Liver (tissue), 9 donors: ENCODE data around the gene NHS. TPM values are rescaled to one million over a fixed set of nuclear protein-coding genes. Genes with fewer than 3 reads are reported as not detected.
A peak's percentile ranks its signal among the peaks of the same experiment; 100 is the strongest.

ENCODE experiments used
- DNase-seq: peaks from one replicate; pipeline ENCODE4 v3.0.0-alpha.2; 2017; ENCODE audit warnings: low spot score
- H3K27ac ChIP-seq, 2 donors: one replicate each; pipeline ENCODE4 v1.7.0; 2013; ENCODE audit warnings: inconsistent platforms in 2 of 2, low read length in 2 of 2, control low read depth in 1 of 2, low read depth in 1 of 2, mild to moderate bottlenecking in 1 of 2
- H3K27me3 ChIP-seq, 4 donors: one replicate each; pipeline versions ENCODE4 v1.6.1 to v1.7.0; 2013; ENCODE audit warnings: low read length in 3 of 4, inconsistent platforms in 1 of 4, mild to moderate bottlenecking in 1 of 4, moderate library complexity in 1 of 4; ENCODE audit not compliant: control insufficient read depth in 4 of 4, insufficient read depth in 4 of 4
- H3K36me3 ChIP-seq, 4 donors: one replicate each; pipeline versions ENCODE4 v1.6.1 to v1.7.0; 2013; ENCODE audit warnings: low read length in 3 of 4, mild to moderate bottlenecking in 3 of 4, low read depth in 1 of 4, moderate library complexity in 1 of 4; ENCODE audit not compliant: control insufficient read depth in 4 of 4, insufficient read depth in 3 of 4
- H3K4me1 ChIP-seq, 4 donors: one replicate each; pipeline versions ENCODE4 v1.6.1 to v1.7.0; 2013; ENCODE audit warnings: low read length in 3 of 4, mild to moderate bottlenecking in 3 of 4, moderate library complexity in 1 of 4; ENCODE audit not compliant: control insufficient read depth in 4 of 4, insufficient read depth in 4 of 4
- H3K4me3 ChIP-seq, 3 donors: one replicate each; pipeline versions ENCODE4 v1.6.1 to v1.7.0; 2013; ENCODE audit warnings: low read length in 3 of 3, control low read depth in 1 of 3, low read depth in 1 of 3, mild to moderate bottlenecking in 1 of 3
- H3K9ac ChIP-seq, 2 donors: one replicate each; pipeline ENCODE4 v1.7.0; 2013; ENCODE audit warnings: low read length in 2 of 2, mild to moderate bottlenecking in 2 of 2, moderate library complexity in 2 of 2, control low read depth in 1 of 2, low read depth in 1 of 2
- H3K9me3 ChIP-seq, 4 donors: one replicate each; pipeline versions ENCODE4 v1.6.1 to v1.7.0; 2013; ENCODE audit warnings: low read length in 3 of 4; ENCODE audit not compliant: control insufficient read depth in 4 of 4
- EGR1 ChIP-seq, 2 donors: IDR thresholded peaks; 2 replicates each; pipeline ENCODE4 v1.6.1; 2016 to 2018; ENCODE audit warnings: antibody characterized with exemption in 2 of 2, low read depth in 2 of 2
- FOXA1 ChIP-seq: IDR thresholded peaks from 2 replicates; pipeline ENCODE4 v1.6.1; 2016; ENCODE audit warnings: antibody characterized with exemption
- FOXA2 ChIP-seq: IDR thresholded peaks from 2 replicates; pipeline ENCODE4 v1.6.1; 2016; ENCODE audit warnings: antibody characterized with exemption
- GABPA ChIP-seq, 2 donors: IDR thresholded peaks in 1 of 2; conservative IDR thresholded peaks in 1 of 2; 2 replicates each; pipeline ENCODE4 v1.6.1; 2016; ENCODE audit warnings: antibody characterized with exemption in 2 of 2, mild to moderate bottlenecking in 1 of 2, moderate library complexity in 1 of 2
- HNF4A ChIP-seq, 2 donors: conservative IDR thresholded peaks; 2 replicates each; pipeline ENCODE4 v1.6.1; 2016; ENCODE audit warnings: antibody characterized with exemption in 2 of 2, mild to moderate bottlenecking in 2 of 2
- HNF4G ChIP-seq: IDR thresholded peaks from 2 replicates; pipeline ENCODE4 v1.6.1; 2016; ENCODE audit warnings: antibody characterized with exemption
- JUND ChIP-seq, 2 donors: IDR thresholded peaks; 2 replicates each; pipeline ENCODE4 v1.6.1; 2016; ENCODE audit warnings: antibody characterized with exemption in 2 of 2
- NR2F2 ChIP-seq: IDR thresholded peaks from 2 replicates; pipeline ENCODE4 v1.6.1; 2016; ENCODE audit warnings: antibody characterized with exemption
- RAD21 ChIP-seq, 2 donors: IDR thresholded peaks; 2 replicates each; pipeline ENCODE4 v1.6.1; 2016; ENCODE audit warnings: antibody characterized with exemption in 2 of 2, mild to moderate bottlenecking in 2 of 2
- RXRA ChIP-seq, 2 donors: IDR thresholded peaks; 2 replicates each; pipeline ENCODE4 v1.6.1; 2017 to 2018; ENCODE audit warnings: antibody characterized with exemption in 2 of 2, mild to moderate bottlenecking in 1 of 2
- SP1 ChIP-seq: IDR thresholded peaks from 2 replicates; pipeline ENCODE4 v1.6.1; 2018; ENCODE audit warnings: antibody characterized with exemption, mild to moderate bottlenecking
- TAF1 ChIP-seq: conservative IDR thresholded peaks from 2 replicates; pipeline ENCODE4 v1.6.1; 2016; ENCODE audit warnings: antibody characterized with exemption, mild to moderate bottlenecking
- YY1 ChIP-seq: IDR thresholded peaks from 2 replicates; pipeline ENCODE4 v1.6.1; 2016; ENCODE audit warnings: antibody characterized with exemption, mild to moderate bottlenecking
- WGBS: extraction: QIAGEN DNeasy Blood & Tissue Kit; methylation state at CpG from one replicate; pipeline ENCODE4 v1.1.7; 2013; 5-methylcytosine and 5-hydroxymethylcytosine counted together
- polyA plus RNA-seq, 2 donors: library from polyadenylated mRNA; stranded (reverse) in 1 of 2; unstranded in 1 of 2; fragments of 200-250 nt in 1 of 2; fragments of >200 nt in 1 of 2; fragmentation: Nextera tagmentation in 1 of 2; extraction: Ambion mirVana in 1 of 2; gene quantifications; one replicate each; pipeline versions ENCODE4 v1.2.1 to v1.2.3, GENCODE V29; 2013 to 2015
- total RNA-seq, 2 donors: library from RNA; depleted of rRNA; stranded (reverse); fragments of >200 nt; gene quantifications; one replicate each; pipeline ENCODE4 v1.2.3, GENCODE V29; 2014
- TF ChIP-seq, protein P1 (sequence below): IDR thresholded peaks from 2 replicates; pipeline ENCODE4 v1.6.1; 2016; ENCODE audit warnings: antibody characterized with exemption
- TF ChIP-seq, protein P2 (sequence below): IDR thresholded peaks from 2 replicates; pipeline ENCODE4 v1.6.1; 2016; ENCODE audit warnings: antibody characterized with exemption, mild to moderate bottlenecking
- TF ChIP-seq, protein P3 (sequence below): fragments of 150-350 bp; IDR thresholded peaks from 2 replicates; pipeline ENCODE4 v1.5.1; 2017; ENCODE audit warnings: improper control_type of control experiment, low read depth, low read length; ENCODE audit not compliant: missing input control
- TF ChIP-seq, protein P4 (sequence below): IDR thresholded peaks from 2 replicates; pipeline ENCODE4 v1.6.1; 2016; ENCODE audit warnings: antibody characterized with exemption
- TF ChIP-seq, protein P5 (sequence below): IDR thresholded peaks from 2 replicates; pipeline ENCODE4 v1.6.1; 2016; ENCODE audit warnings: antibody characterized with exemption
- donor health status: healthy.
- donor health status: healthy.
- donor health status: healthy.
- donor health status: healthy.
- donor health status: healthy.

Gene NHS
- total and polyA plus RNA-seq, 4 donors = 0.03 to 0.17 (median 0.10) TPM

DNA sequence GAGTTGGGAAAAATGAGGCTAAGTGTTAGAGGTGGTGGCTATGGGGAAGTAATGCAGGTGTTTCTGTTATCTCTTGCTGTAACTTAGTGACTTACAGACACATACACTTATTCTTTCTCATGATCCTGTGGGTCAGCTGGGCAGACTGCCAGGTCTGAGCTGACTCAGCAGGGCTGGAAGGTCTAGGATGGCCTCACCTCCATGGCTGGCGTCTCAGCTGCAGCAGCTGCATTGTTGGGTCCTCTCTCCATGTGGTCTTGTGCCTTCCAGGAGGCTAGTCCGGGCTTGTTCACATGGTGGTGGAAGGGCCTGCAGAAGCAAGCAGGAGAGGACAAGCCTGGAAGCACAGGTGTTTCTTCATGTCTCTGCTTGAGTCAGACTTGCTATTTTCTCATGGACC, 172.7 kb downstream of the NHS start:
- TF ChIP-seq RXRA (IDR thresholded peaks at IDR 0.05) (no peak), NR2F2 (no peak)
- Histone ChIP-seq H3K4me1 (peaks cover 0 to 3% (median 0%) of the 10 kb centered on the region in 4 donors), H3K9me3 (no peaks in the 10 kb centered on the region), H3K9ac (no peak overlapping the region), H3K4me3 (no peak overlapping the region), H3K27me3 (no peaks in the 10 kb centered on the region), H3K36me3 (no peaks in the 10 kb centered on the region), H3K27ac (no peak overlapping the region)
- DNase-seq = peak; percentile 32
- WGBS = 55% methylated on average over 2 of the region's 2 CpGs

DNA sequence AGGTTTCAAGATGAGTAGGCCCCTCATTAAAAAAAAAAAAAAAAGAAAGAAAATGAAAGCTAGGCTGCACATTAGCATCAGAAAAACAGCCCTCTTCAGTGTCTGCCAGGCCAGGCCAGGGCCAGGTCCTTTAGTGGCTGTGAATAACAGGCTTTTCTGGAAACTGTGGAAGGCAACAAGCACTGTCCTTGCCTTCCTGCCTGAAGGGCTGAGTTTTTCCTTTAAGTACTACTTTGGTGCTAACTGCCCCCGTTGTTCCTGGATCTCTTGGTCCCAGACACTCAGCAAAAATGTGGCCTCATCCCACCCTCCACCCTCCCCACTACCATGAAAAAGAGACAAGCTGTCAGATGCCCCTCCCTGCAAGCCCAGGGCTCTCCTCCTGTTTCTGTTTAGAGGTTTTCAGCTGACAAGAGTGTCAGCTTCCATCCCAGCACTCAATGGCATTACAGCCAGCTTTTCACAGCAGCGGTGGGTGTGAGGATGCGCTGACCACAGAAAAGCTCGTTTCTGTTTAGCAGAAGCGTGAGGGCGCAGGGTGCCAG, 174.2 kb downstream of the NHS start:
- H3K4me1 ChIP-seq = peaks cover 0 to 3% (median 0%) of the 10 kb centered on the region in 4 donors
- H3K27ac ChIP-seq = no peak overlapping the region
- WGBS = 72% methylated on average over 6 of the region's 6 CpGs
- no peak for TF ChIP-seq FOXA2
- TF ChIP-seq, protein P1, sequence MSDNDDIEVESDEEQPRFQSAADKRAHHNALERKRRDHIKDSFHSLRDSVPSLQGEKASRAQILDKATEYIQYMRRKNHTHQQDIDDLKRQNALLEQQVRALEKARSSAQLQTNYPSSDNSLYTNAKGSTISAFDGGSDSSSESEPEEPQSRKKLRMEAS = no peak
- no peak for TF ChIP-seq JUND (IDR thresholded peaks at IDR 0.05)
- TF ChIP-seq, protein P2, sequence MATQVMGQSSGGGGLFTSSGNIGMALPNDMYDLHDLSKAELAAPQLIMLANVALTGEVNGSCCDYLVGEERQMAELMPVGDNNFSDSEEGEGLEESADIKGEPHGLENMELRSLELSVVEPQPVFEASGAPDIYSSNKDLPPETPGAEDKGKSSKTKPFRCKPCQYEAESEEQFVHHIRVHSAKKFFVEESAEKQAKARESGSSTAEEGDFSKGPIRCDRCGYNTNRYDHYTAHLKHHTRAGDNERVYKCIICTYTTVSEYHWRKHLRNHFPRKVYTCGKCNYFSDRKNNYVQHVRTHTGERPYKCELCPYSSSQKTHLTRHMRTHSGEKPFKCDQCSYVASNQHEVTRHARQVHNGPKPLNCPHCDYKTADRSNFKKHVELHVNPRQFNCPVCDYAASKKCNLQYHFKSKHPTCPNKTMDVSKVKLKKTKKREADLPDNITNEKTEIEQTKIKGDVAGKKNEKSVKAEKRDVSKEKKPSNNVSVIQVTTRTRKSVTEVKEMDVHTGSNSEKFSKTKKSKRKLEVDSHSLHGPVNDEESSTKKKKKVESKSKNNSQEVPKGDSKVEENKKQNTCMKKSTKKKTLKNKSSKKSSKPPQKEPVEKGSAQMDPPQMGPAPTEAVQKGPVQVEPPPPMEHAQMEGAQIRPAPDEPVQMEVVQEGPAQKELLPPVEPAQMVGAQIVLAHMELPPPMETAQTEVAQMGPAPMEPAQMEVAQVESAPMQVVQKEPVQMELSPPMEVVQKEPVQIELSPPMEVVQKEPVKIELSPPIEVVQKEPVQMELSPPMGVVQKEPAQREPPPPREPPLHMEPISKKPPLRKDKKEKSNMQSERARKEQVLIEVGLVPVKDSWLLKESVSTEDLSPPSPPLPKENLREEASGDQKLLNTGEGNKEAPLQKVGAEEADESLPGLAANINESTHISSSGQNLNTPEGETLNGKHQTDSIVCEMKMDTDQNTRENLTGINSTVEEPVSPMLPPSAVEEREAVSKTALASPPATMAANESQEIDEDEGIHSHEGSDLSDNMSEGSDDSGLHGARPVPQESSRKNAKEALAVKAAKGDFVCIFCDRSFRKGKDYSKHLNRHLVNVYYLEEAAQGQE = no peak
- no peak for TF ChIP-seq HNF4G
- no peak for TF ChIP-seq EGR1 (IDR thresholded peaks at IDR 0.05; ENCODE audit: low read depth in 2 of 2)
- no peak for TF ChIP-seq RAD21 (IDR thresholded peaks at IDR 0.05)
- TF ChIP-seq GABPA (IDR thresholded peaks at IDR 0.05 in 1 of 2, conservative IDR thresholded peaks at IDR 0.05 in 1 of 2) = no peak
- no peak for TF ChIP-seq RXRA (IDR thresholded peaks at IDR 0.05)
- no peak for TF ChIP-seq HNF4A (conservative IDR thresholded peaks at IDR 0.05)
- no peak for TF ChIP-seq YY1
- TF ChIP-seq TAF1 = no peak
- TF ChIP-seq SP1 = no peak
- no peak overlapping the region for H3K9ac ChIP-seq
- no peaks in the 10 kb centered on the region for H3K27me3 ChIP-seq
- no peaks in the 10 kb centered on the region for H3K36me3 ChIP-seq
- H3K4me3 ChIP-seq = no peak overlapping the region
- DNase-seq = no peak
- no peaks in the 10 kb centered on the region for H3K9me3 ChIP-seq

DNA sequence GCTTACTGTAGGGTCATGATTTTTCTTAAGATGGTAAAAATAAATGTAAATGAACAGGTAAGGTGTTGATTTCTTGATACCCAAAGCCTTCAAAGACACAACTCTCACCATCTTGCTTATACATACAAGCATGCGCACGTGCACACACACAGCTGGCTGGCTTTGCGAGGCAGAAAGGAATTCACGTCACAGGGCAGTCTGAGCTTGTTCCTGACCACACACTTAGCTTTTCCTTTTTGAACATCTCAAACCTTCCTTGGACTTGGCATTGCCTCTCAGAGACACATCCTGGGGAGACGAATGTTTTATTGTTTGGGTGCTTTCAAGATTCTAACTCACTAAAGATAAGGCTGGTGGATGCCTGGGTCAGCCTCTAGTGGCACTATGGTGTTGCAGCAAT, 175.0 kb downstream of the NHS start:
- no peak overlapping the region for H3K4me3 ChIP-seq
- no peak overlapping the region for H3K9ac ChIP-seq
- H3K27ac ChIP-seq = no peak overlapping the region
- H3K27me3 ChIP-seq = no peaks in the 10 kb centered on the region
- H3K4me1 ChIP-seq = peaks cover 0 to under 1% (median 0%) of the 10 kb centered on the region in 4 donors
- no peaks in the 10 kb centered on the region for H3K36me3 ChIP-seq
- no peaks in the 10 kb centered on the region for H3K9me3 ChIP-seq
- no peak for DNase-seq
- WGBS = 91% methylated on average over 5 of the region's 5 CpGs
- TF ChIP-seq FOXA2 (no peak), YY1 (no peak), FOXA1 (no peak), EGR1 (IDR thresholded peaks at IDR 0.05; ENCODE audit: low read depth in 2 of 2) (no peak), GABPA (IDR thresholded peaks at IDR 0.05 in 1 of 2, conservative IDR thresholded peaks at IDR 0.05 in 1 of 2) (no peak), SP1 (no peak), RAD21 (IDR thresholded peaks at IDR 0.05) (no peak), NR2F2 (no peak), RXRA (IDR thresholded peaks at IDR 0.05) (no peak), HNF4A (conservative IDR thresholded peaks at IDR 0.05) (no peak)
- TF ChIP-seq, protein P3, sequence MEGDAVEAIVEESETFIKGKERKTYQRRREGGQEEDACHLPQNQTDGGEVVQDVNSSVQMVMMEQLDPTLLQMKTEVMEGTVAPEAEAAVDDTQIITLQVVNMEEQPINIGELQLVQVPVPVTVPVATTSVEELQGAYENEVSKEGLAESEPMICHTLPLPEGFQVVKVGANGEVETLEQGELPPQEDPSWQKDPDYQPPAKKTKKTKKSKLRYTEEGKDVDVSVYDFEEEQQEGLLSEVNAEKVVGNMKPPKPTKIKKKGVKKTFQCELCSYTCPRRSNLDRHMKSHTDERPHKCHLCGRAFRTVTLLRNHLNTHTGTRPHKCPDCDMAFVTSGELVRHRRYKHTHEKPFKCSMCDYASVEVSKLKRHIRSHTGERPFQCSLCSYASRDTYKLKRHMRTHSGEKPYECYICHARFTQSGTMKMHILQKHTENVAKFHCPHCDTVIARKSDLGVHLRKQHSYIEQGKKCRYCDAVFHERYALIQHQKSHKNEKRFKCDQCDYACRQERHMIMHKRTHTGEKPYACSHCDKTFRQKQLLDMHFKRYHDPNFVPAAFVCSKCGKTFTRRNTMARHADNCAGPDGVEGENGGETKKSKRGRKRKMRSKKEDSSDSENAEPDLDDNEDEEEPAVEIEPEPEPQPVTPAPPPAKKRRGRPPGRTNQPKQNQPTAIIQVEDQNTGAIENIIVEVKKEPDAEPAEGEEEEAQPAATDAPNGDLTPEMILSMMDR = no peak
- TF ChIP-seq, protein P4, sequence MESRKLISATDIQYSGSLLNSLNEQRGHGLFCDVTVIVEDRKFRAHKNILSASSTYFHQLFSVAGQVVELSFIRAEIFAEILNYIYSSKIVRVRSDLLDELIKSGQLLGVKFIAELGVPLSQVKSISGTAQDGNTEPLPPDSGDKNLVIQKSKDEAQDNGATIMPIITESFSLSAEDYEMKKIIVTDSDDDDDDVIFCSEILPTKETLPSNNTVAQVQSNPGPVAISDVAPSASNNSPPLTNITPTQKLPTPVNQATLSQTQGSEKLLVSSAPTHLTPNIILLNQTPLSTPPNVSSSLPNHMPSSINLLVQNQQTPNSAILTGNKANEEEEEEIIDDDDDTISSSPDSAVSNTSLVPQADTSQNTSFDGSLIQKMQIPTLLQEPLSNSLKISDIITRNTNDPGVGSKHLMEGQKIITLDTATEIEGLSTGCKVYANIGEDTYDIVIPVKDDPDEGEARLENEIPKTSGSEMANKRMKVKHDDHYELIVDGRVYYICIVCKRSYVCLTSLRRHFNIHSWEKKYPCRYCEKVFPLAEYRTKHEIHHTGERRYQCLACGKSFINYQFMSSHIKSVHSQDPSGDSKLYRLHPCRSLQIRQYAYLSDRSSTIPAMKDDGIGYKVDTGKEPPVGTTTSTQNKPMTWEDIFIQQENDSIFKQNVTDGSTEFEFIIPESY = no peak
- TF ChIP-seq, protein P5, sequence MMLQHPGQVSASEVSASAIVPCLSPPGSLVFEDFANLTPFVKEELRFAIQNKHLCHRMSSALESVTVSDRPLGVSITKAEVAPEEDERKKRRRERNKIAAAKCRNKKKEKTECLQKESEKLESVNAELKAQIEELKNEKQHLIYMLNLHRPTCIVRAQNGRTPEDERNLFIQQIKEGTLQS = no peak
